Stomach (tissue), 9 donors: Measurements from ENCODE around the gene PIP4K2C. TPM values are rescaled to one million over a fixed set of nuclear protein-coding genes. Genes with fewer than 3 reads are reported as not detected.
A peak's percentile ranks its signal among the peaks of the same experiment; 100 is the strongest.
"Not testable (repeated sequence)": the region's sequence is repeated elsewhere in the genome, so short reads cannot be mapped to it uniquely, and the experiment has no call there.

Experiments
- DNase-seq, 2 donors: peaks; one replicate each; pipeline versions ENCODE4 v3.0.0 to v3.0.0-alpha.2; 2013 to 2019
- H3K27ac ChIP-seq, 5 donors: fragments of 200-600 bp in 4 of 5; sonication (generic) in 4 of 5; one replicate each; pipeline ENCODE4 v1.5.1; 2013 to 2019; ENCODE audit warnings: mild to moderate bottlenecking in 1 of 5, moderate library complexity in 1 of 5
- H3K27me3 ChIP-seq, 3 donors: fragments of 200-600 bp; sonication (generic); one replicate each; pipeline ENCODE4 v1.5.1; 2017 to 2019; ENCODE audit warnings: mixed run types in 1 of 3
- H3K36me3 ChIP-seq, 4 donors: fragments of 200-600 bp; sonication (generic); 1 replicate in 3 of 4; 2 replicates in 1 of 4; pipeline ENCODE4 v1.5.1; 2016 to 2019
- H3K4me1 ChIP-seq, 4 donors: fragments of 200-600 bp; sonication (generic); one replicate each; pipeline ENCODE4 v1.5.1; 2016 to 2019
- H3K4me3 ChIP-seq, 4 donors: fragments of 200-600 bp; sonication (generic) in 3 of 4; one replicate each; pipeline ENCODE4 v1.5.1; 2016 to 2019; ENCODE audit warnings: mild to moderate bottlenecking in 1 of 4
- H3K9me3 ChIP-seq, 4 donors: fragments of 200-600 bp; sonication (generic); one replicate each; pipeline ENCODE4 v1.5.1; 2016 to 2019
- CTCF ChIP-seq, 7 experiments: fragments of 450-650 bp in 4 of 7; fragments of 200-600 bp in 3 of 7; sonication (generic) in 3 of 7; IDR thresholded peaks; one replicate each; pipeline ENCODE4 v1.5.1; 2016 to 2019; ENCODE audit warnings: antibody characterized with exemption in 7 of 7, control low read depth in 2 of 7, mild to moderate bottlenecking in 1 of 7
- POLR2A ChIP-seq, 4 donors: fragments of 450-650 bp; IDR thresholded peaks; one replicate each; pipeline ENCODE4 v1.6.1; 2016; ENCODE audit warnings: antibody characterized with exemption in 4 of 4, control low read depth in 2 of 4, mild to moderate bottlenecking in 1 of 4, moderate library complexity in 1 of 4
- POLR2AphosphoS5 ChIP-seq, 3 donors: sonication (generic); formaldehyde crosslinking; IDR thresholded peaks; one replicate each; pipeline ENCODE4 v1.6.1; 2016; ENCODE audit warnings: antibody characterized with exemption in 3 of 3
- WGBS, 5 donors: extraction: QIAGEN DNeasy Blood & Tissue Kit in 3 of 5; methylation state at CpG; one replicate each; pipeline versions ENCODE4 v1.1.5 to v1.1.7; 2013 to 2018; 5-methylcytosine and 5-hydroxymethylcytosine counted together
- intact Hi-C: fragments of 100-400 bp; cut with DNase I; formaldehyde crosslinking; loops from one replicate; pipeline ENCODE4 v1.15.1; 2023; ENCODE audit warnings: low total_unique reads
- polyA plus RNA-seq, 3 donors: library from polyadenylated mRNA; stranded (reverse); fragments of 200-250 nt; gene quantifications; one replicate each; pipeline ENCODE4 v1.2.3, GENCODE V29; 2013
- total RNA-seq, 5 donors: library from RNA; depleted of rRNA; stranded (reverse); fragments of >200 nt; gene quantifications; one replicate each; pipeline versions ENCODE4 v1.1.0 to v1.2.3, GENCODE V29; 2014 to 2016
- donor health status: healthy with polysubstance abuse.
- donor health status: Bipolar disorder and iron deficiency.
- donor health status: healthy.

Gene PIP4K2C
- total and polyA plus RNA-seq, 8 donors = 14.1 to 116 (median 35.5) TPM

GRCh38 chr12:57641699-57642442, 50.9 kb downstream of the PIP4K2C start:
- Histone ChIP-seq H3K4me1 (no peaks in the 10 kb centered on the region), H3K36me3 (no peaks in the 10 kb centered on the region), H3K27ac (no peak overlapping the region), H3K27me3 (peaks cover 0 to 47% (median 20%) of the 10 kb centered on the region in 3 donors), H3K4me3 (no peak overlapping the region), H3K9me3 (peaks cover 0 to 15% (median 11%) of the 10 kb centered on the region in 4 donors)
- WGBS, 5 donors = 39 to 54% (median 41%) methylated on average over 5 of the region's 5 CpGs
- no peak for TF ChIP-seq POLR2A (IDR thresholded peaks at IDR 0.05)
- no peak for TF ChIP-seq POLR2AphosphoS5 (IDR thresholded peaks at IDR 0.05)
- TF ChIP-seq CTCF (IDR thresholded peaks at IDR 0.05) = no peak
- intact Hi-C loops = no loop called here
- DNase-seq = no peak

- H3K4me1 ChIP-seq, H3K27ac ChIP-seq, H3K36me3 ChIP-seq, intact Hi-C loops, H3K4me3 ChIP-seq: not testable (repeated sequence)
- Histone ChIP-seq H3K27me3 (peaks cover 0 to 22% (median 6%) of the 10 kb centered on the region in 3 donors), H3K9me3 (peaks cover 0 to 15% (median 11%) of the 10 kb centered on the region in 4 donors)
- peak in 1 of 2 donors; percentile 23 for DNase-seq
- 68 to 77% (median 70%) methylated on average over 10 to 13 of the region's 13 CpGs for WGBS, 5 donors
Observed at GRCh38 chr12:57645990-57646658, 55.1 kb downstream of the PIP4K2C start.

- H3K4me1 ChIP-seq, H3K27ac ChIP-seq, DNase-seq, H3K4me3 ChIP-seq, intact Hi-C loops, H3K36me3 ChIP-seq: not testable (repeated sequence)
- Histone ChIP-seq H3K9me3 (peaks cover 0 to 15% (median 11%) of the 10 kb centered on the region in 4 donors), H3K27me3 (peaks cover 0 to 17% (median 6%) of the 10 kb centered on the region in 3 donors)
- 81 to 94% (median 89%) methylated on average over 2 to 10 of the region's 15 CpGs; no CpG with 5 or more reads in 2 of the 5 donors for WGBS, 5 donors
Observed at GRCh38 chr12:57646659-57647049, 55.7 kb downstream of the PIP4K2C start.

Other genes starting within 250 kb of the PIP4K2C start
- gene R3HDM2, start 160.1 kb upstream of the PIP4K2C start, total RNA-seq = 10 to 100 TPM; 22.8 to 64.3 (median 30.5) TPM
- gene R3HDM2, start 160.1 kb upstream of the PIP4K2C start, polyA plus RNA-seq = 10 to 100 TPM; 12.4 to 18.6 (median 13.9) TPM
- gene INHBC, start 156.4 kb upstream of the PIP4K2C start, total RNA-seq = under 1 TPM in 1 of 5 donors, not detected in 4; 0.37 TPM
- not detected for gene INHBC, start 156.4 kb upstream of the PIP4K2C start, polyA plus RNA-seq
- not detected for gene INHBE, start 135.9 kb upstream of the PIP4K2C start, total RNA-seq
- gene INHBE, start 135.9 kb upstream of the PIP4K2C start, polyA plus RNA-seq = not detected
- gene GLI1, start 131.4 kb upstream of the PIP4K2C start, total RNA-seq = 1 to 10 TPM in 1 of 5 donors, under 1 TPM in 4; 0.14 to 4.0 (median 0.58) TPM
- 1 to 10 TPM in 2 of 3 donors, under 1 TPM in 1; 0.53 to 2.7 (median 1.7) TPM for gene GLI1, start 131.4 kb upstream of the PIP4K2C start, polyA plus RNA-seq
- 10 to 100 TPM in 1 of 5 donors, 1 to 10 TPM in 3, not detected in 1; 2.3 to 28.1 (median 5.8) TPM for gene ARHGAP9, start 111.3 kb upstream of the PIP4K2C start, total RNA-seq
- gene ARHGAP9, start 111.3 kb upstream of the PIP4K2C start, polyA plus RNA-seq = 10 to 100 TPM in 1 of 3 donors, 1 to 10 TPM in 2; 5.8 to 11.1 (median 7.5) TPM
- gene MARS1, start 103.1 kb upstream of the PIP4K2C start, total RNA-seq = 1,000 to 10,000 TPM in 1 of 5 donors, 100 to 1,000 TPM in 1, 10 to 100 TPM in 3; 37.3 to 1,821 (median 71.6) TPM
- 10 to 100 TPM; 35.1 to 91.2 (median 51.8) TPM for gene MARS1, start 103.1 kb upstream of the PIP4K2C start, polyA plus RNA-seq
- 100 to 1,000 TPM in 1 of 5 donors, 10 to 100 TPM in 3, 1 to 10 TPM in 1; 7.5 to 159 (median 36.2) TPM for gene DDIT3, start 70.7 kb upstream of the PIP4K2C start, total RNA-seq
- 10 to 100 TPM; 49.7 to 83.4 (median 68.7) TPM for gene DDIT3, start 70.7 kb upstream of the PIP4K2C start, polyA plus RNA-seq
- 100 to 1,000 TPM in 1 of 5 donors, 10 to 100 TPM in 3, 1 to 10 TPM in 1; 4.8 to 129 (median 32.2) TPM for gene MBD6, start 68.4 kb upstream of the PIP4K2C start, total RNA-seq
- gene MBD6, start 68.4 kb upstream of the PIP4K2C start, polyA plus RNA-seq = 10 to 100 TPM; 23.2 to 30.9 (median 28.7) TPM
- gene DCTN2, start 44.0 kb upstream of the PIP4K2C start, total RNA-seq = 100 to 1,000 TPM in 3 of 5 donors, 10 to 100 TPM in 2; 28.6 to 177 (median 102) TPM
- gene DCTN2, start 44.0 kb upstream of the PIP4K2C start, polyA plus RNA-seq = 100 to 1,000 TPM in 2 of 3 donors, 10 to 100 TPM in 1; 90.0 to 168 (median 110) TPM
- 1 to 10 TPM in 4 of 5 donors, not detected in 1; 1.3 to 2.3 (median 1.6) TPM for gene KIF5A, start 41.1 kb upstream of the PIP4K2C start, total RNA-seq
- gene KIF5A, start 41.1 kb upstream of the PIP4K2C start, polyA plus RNA-seq = under 1 TPM; 0.19 to 0.40 (median 0.31) TPM
- 10 to 100 TPM in 3 of 5 donors, 1 to 10 TPM in 2; 5.2 to 49.6 (median 14.3) TPM for gene DTX3, start 13.6 kb downstream of the PIP4K2C start, total RNA-seq
- 10 to 100 TPM; 14.6 to 26.9 (median 17.1) TPM for gene DTX3, start 13.6 kb downstream of the PIP4K2C start, polyA plus RNA-seq
- gene ARHGEF25, start 20.2 kb downstream of the PIP4K2C start, total RNA-seq = 100 to 1,000 TPM in 1 of 5 donors, 10 to 100 TPM in 4; 18.7 to 220 (median 31.8) TPM
- gene ARHGEF25, start 20.2 kb downstream of the PIP4K2C start, polyA plus RNA-seq = 10 to 100 TPM; 22.5 to 48.4 (median 24.8) TPM
- 1 to 10 TPM in 1 of 5 donors, not detected in 4; 1.1 TPM for gene B4GALNT1, start 42.0 kb downstream of the PIP4K2C start, total RNA-seq
- under 1 TPM; 0.31 to 0.75 (median 0.60) TPM for gene B4GALNT1, start 42.0 kb downstream of the PIP4K2C start, polyA plus RNA-seq
- gene OS9, start 102.9 kb downstream of the PIP4K2C start, total RNA-seq = 100 to 1,000 TPM; 135 to 408 (median 192) TPM
- 100 to 1,000 TPM in 2 of 3 donors, 10 to 100 TPM in 1; 85.8 to 171 (median 137) TPM for gene OS9, start 102.9 kb downstream of the PIP4K2C start, polyA plus RNA-seq
- gene AGAP2, start 147.6 kb downstream of the PIP4K2C start, total RNA-seq = 1 to 10 TPM in 2 of 5 donors, under 1 TPM in 2, not detected in 1; under 0.01 to 5.7 (median 1.5) TPM
- gene AGAP2, start 147.6 kb downstream of the PIP4K2C start, polyA plus RNA-seq = under 1 TPM; 0.53 to 0.68 (median 0.61) TPM
- 10 to 100 TPM; 10.1 to 46.8 (median 20.4) TPM for gene TSPAN31, start 153.8 kb downstream of the PIP4K2C start, total RNA-seq
- gene TSPAN31, start 153.8 kb downstream of the PIP4K2C start, polyA plus RNA-seq = 10 to 100 TPM; 14.7 to 27.5 (median 18.4) TPM
- gene CDK4, start 161.1 kb downstream of the PIP4K2C start, total RNA-seq = 100 to 1,000 TPM in 2 of 5 donors, 10 to 100 TPM in 3; 26.3 to 113 (median 39.1) TPM
- gene CDK4, start 161.1 kb downstream of the PIP4K2C start, polyA plus RNA-seq = 10 to 100 TPM; 43.7 to 70.7 (median 57.3) TPM
- gene MARCHF9, start 163.9 kb downstream of the PIP4K2C start, total RNA-seq = 10 to 100 TPM in 1 of 5 donors, 1 to 10 TPM in 4; 1.0 to 14.7 (median 8.7) TPM
- 10 to 100 TPM in 2 of 3 donors, 1 to 10 TPM in 1; 7.0 to 16.0 (median 14.7) TPM for gene MARCHF9, start 163.9 kb downstream of the PIP4K2C start, polyA plus RNA-seq
- gene CYP27B1, start 175.9 kb downstream of the PIP4K2C start, total RNA-seq = 1 to 10 TPM in 4 of 5 donors, not detected in 1; 1.0 to 3.1 (median 1.8) TPM
- 1 to 10 TPM in 1 of 3 donors, under 1 TPM in 2; 0.56 to 1.4 (median 0.73) TPM for gene CYP27B1, start 175.9 kb downstream of the PIP4K2C start, polyA plus RNA-seq
- gene METTL1, start 180.9 kb downstream of the PIP4K2C start, total RNA-seq = 10 to 100 TPM in 3 of 5 donors, 1 to 10 TPM in 2; 4.4 to 37.9 (median 13.2) TPM
- 10 to 100 TPM; 13.7 to 24.7 (median 20.2) TPM for gene METTL1, start 180.9 kb downstream of the PIP4K2C start, polyA plus RNA-seq
- gene EEF1AKMT3, start 181.4 kb downstream of the PIP4K2C start, total RNA-seq = 10 to 100 TPM in 4 of 5 donors, 1 to 10 TPM in 1; 4.0 to 61.4 (median 16.4) TPM
- 1 to 10 TPM; 3.3 to 5.2 (median 3.5) TPM for gene EEF1AKMT3, start 181.4 kb downstream of the PIP4K2C start, polyA plus RNA-seq
- gene TSFM, start 191.6 kb downstream of the PIP4K2C start, total RNA-seq = 10 to 100 TPM in 2 of 5 donors, 1 to 10 TPM in 3; 2.3 to 13.8 (median 8.0) TPM
- 10 to 100 TPM; 32.0 to 39.3 (median 37.0) TPM for gene TSFM, start 191.6 kb downstream of the PIP4K2C start, polyA plus RNA-seq
- 1 to 10 TPM in 4 of 5 donors, under 1 TPM in 1; 0.45 to 5.8 (median 4.1) TPM for gene AVIL, start 227.5 kb downstream of the PIP4K2C start, total RNA-seq
- 1 to 10 TPM; 1.5 to 5.9 (median 2.3) TPM for gene AVIL, start 227.5 kb downstream of the PIP4K2C start, polyA plus RNA-seq